GM12874 (cell line): ENCODE measurements around the gene AAMP.

Experiments used
- TF ChIP-seq, protein P1 (sequence below): IDR thresholded peaks from 2 replicates; pipeline ENCODE4 v1.5.1; 2011; ENCODE audit warnings: low read depth, mild to moderate bottlenecking, control low read depth, low read length, moderate library complexity; ENCODE audit not compliant: insufficient read depth

AAMP gene

DNA sequence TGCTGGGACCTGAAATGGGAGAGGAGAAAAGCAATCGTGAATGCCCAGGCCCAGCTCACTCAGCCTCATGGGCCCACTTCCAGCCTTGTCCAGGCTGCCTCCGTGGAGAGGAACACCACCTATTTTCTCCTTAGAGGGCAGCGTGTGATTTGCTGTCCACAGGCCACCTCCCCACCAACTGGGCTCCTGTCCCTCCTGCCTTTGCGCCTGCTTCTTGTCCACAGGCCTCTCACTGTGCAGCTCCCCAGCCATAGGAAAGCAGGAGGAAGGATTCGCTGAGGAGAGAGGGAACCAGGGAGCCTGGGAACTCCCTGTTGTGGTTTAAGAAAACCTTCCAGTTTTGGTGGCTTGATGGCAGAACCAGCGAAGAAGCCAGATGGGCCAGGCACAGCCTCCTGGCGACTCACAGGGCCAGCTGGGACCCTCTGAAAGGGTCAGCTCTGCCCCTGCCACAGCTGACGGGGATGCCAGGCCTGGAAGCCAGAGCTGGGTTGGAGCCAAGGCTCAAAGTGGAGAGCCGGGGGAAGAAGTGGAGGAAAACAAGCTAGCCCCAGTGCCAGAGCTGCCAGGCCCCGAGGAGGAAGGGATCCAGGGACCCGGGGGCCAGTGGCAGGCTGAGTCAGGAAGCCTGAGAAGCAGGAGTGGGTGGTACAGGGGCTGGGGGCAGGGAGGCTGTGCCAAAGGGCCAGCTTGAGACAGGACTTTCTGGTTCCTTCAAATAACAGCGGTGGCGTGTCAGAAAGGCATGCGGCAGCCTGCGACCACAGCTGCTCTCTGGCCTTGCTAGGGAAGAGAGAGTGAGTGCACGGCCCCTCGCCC is 12.4 kb upstream of the AAMP start:
- TF ChIP-seq, protein P1, sequence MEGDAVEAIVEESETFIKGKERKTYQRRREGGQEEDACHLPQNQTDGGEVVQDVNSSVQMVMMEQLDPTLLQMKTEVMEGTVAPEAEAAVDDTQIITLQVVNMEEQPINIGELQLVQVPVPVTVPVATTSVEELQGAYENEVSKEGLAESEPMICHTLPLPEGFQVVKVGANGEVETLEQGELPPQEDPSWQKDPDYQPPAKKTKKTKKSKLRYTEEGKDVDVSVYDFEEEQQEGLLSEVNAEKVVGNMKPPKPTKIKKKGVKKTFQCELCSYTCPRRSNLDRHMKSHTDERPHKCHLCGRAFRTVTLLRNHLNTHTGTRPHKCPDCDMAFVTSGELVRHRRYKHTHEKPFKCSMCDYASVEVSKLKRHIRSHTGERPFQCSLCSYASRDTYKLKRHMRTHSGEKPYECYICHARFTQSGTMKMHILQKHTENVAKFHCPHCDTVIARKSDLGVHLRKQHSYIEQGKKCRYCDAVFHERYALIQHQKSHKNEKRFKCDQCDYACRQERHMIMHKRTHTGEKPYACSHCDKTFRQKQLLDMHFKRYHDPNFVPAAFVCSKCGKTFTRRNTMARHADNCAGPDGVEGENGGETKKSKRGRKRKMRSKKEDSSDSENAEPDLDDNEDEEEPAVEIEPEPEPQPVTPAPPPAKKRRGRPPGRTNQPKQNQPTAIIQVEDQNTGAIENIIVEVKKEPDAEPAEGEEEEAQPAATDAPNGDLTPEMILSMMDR = no peak

DNA sequence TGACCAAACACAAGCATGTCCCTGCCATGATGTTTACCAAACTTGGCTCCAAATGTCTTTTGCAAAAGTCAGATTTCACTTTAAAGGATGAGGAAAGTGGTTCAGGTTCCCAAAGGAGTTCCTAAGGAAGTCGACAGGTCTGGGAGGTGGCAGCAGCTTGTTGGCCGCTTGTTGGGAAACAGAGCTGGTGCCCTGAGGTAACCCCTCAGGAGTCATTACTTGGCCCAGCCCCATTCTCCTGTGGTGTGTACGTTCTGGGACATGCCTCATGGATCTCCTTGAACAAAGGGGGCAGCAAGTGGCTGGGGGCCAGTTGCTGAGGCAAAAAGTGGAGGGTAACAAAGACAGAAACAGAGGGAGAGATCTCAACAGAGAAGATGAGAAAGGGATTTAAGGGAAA is 11.5 kb upstream of the AAMP start:
- TF ChIP-seq, protein P1 = no peak

DNA sequence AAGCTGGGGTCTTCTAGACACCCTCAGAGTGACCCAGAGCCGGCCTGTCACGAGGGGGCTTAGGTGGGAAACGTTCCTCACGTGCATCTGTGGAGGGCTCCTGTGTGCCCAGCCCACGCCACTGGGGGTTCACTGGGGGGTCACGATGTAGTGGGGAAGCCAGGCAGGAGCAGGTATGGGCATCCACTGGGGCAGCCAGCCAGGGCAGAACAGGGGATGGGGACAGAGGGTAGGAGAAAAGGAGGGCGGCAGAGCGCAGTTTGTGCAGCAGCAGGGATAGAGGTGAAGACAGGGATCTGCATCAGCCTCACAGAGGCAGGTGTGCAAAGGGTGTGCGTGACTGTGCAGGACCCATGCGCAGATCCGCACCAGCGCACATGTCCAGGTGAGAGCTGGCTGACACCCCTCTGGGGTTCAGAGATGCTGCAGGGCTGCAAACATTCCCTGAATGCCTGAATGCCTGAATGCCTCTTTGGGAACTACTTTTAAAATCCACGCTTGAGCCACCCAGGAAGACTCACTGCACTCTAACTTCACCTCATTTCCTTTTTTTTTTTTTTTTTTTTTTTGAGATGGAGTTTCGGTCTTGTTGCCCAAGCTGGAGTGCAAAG is 10.4 kb upstream of the AAMP start:
- TF ChIP-seq, protein P1 = no peak

DNA sequence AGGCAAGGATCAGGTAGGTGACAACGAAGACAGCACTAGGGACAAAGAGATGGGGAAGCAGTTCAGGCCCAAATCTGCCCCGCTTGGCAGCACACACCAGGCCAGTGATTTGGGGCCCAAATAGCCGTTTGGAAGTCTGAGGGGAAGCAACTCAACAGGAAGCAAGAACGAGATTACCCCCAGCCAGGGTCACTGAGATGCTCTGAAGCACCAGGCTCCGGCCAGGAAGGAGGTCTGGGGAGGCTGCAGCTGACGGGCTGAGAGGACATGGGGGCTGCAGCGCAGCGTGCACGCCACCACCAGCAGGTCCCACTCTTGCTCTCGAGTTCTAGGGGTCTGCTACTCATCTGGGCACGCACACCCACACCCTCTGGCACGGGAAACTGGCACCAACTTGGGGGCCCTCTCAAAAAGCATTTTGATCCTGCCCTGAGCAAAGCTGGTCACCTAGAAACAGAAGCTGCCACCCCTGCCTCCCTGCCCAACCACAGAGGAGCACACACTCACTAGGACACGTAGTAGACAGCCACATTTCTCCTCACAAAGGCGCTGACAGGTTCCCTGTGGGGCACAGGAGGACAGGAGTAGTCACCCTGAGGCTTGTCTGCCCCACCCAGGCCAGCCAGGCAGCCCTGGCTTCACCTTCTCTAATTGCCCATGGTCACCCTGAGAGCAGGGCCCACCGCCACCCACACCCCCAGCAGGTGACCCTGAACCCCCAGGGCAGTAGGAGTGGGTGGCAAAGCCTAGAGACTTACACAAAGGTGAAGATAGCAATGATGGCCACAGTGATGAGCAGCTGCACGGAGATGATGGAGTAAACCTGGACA is 8.8 kb upstream of the AAMP start:
- TF ChIP-seq, protein P1 = no peak

DNA sequence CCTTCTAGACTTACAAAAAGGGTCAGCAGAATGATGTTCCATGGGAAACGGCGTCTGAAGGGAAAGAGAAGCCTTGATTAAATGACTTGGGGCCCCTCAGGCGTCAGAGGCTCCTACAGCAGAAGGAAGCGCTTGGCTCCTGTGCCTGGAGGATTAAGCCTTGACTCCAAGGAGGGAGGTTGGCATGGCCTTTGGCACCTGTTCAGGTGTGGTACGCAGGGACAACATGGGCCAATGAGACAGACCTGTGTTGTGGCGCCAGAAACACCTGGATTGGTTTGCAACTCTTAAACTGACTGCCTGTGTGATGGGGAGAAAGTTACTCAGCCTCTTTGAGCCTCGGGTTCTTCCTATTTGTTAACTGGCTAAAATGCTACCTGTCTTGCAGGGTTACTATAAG is 8.0 kb upstream of the AAMP start:
- TF ChIP-seq, protein P1 = no peak

DNA sequence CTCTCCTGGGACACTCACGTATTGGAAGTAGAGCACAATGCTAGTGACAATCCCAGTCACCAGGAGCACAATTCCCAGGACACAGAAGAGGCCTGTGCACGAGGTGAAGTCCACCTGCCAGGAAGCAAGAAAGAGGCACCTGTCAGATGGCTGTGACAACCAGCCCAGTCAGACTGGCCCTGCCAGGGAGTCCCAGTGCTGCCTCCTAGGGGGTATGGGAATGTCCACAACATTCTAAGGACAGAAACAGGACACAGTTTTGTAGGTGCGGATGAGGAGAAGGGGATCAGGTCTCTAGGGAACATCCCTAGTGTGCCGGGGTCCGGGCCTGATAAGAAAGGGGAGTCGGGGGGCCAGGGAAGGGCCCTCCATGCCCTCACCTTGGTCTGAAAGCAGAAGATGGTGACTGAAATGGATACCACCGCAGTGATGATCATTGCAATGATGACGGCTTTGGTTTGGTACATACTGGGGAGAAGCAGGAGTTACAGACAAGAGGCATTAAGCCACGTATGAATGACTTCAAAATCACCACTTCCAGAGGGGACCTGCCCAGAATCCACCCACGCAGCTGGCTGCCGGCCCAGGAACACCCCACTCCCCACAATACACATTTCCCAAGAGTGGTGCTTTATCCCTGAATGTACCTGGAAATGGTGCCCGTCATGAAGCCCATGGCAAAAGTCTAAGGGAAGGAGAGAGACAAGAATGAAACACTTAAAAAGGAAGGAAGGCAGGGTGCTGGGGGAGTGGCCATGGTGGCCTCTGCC is 7.2 kb upstream of the AAMP start:
- TF ChIP-seq, protein P1 = no peak
